Amniotic epithelial cell (primary cell): ENCODE measurements around the gene PLOD2.

Experiments used
- DNase-seq: peaks from one replicate; pipeline ENCODE4 v3.0.0-alpha.2; 2010; ENCODE audit warnings: low read depth

PLOD2 gene

DNA sequence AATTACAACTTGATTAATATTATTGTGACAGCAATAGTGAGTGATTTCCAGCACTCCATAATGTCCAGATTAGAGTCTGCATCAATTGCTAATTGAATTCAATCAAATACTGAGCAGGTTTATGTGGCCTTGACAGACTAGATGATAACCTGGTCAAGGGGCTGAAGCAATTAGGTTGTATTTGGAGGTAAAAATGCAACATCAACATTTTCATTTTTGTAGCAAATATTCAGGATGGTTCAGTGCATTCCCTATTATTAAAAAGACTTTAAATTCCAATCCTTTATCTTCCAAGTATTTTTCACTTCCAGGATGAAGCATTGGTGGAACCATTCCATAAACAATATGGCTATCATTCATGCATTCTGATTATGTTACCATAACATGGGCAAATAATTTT is 120.4 kb downstream of the PLOD2 start:
- no peak for DNase-seq

DNA sequence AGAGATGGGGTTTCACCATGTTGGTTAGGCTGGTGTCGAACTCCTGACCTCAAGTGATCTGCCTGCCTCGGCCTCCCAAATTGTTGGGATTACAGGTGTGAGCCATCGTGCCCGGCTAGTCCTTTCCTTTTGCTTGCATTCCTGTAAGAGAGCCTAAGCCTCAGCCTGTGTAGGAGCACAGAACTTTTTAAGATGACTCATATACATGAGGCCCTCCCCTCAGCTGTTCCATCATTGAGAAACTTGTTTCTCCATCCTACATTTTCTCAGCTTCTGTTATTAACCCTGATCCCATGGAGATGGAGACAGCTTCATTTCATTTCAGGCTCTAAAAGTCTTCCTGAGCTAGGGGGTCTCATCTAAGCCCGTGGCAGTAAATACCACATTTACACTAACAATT is 123.3 kb downstream of the PLOD2 start:
- peak; percentile 71 for DNase-seq

DNA sequence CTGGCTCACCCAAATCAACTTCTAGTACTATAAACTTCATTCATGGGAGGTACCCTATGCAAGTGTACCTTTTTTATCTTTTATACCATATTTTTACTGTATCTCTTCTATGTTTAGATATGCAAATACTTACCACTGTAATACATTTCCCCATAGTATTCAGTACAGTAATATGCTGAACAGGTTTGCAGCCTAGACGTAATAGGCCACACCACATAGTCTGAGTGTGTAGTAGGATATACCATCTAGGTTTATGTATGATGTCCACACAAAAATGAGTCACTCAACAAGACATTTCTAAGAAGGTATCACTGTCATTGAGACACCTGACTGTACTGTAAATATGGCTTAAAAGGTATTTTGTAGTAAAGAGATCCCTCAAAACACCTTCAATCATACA is 124.7 kb downstream of the PLOD2 start:
- DNase-seq = no peak

GRCh38 chr3:146035366-146035765 is 125.6 kb downstream of the PLOD2 start:
- DNase-seq = peak; percentile 88

GRCh38 chr3:146033950-146034349 is 127.0 kb downstream of the PLOD2 start:
- no peak for DNase-seq

GRCh38 chr3:146026547-146026946 is 134.4 kb downstream of the PLOD2 start:
- no peak for DNase-seq

GRCh38 chr3:146024260-146024659 is 136.7 kb downstream of the PLOD2 start:
- DNase-seq = no peak

- DNase-seq = no peak
Measured at GRCh38 chr3:146020969-146021368, 140.0 kb downstream of the PLOD2 start.

DNA sequence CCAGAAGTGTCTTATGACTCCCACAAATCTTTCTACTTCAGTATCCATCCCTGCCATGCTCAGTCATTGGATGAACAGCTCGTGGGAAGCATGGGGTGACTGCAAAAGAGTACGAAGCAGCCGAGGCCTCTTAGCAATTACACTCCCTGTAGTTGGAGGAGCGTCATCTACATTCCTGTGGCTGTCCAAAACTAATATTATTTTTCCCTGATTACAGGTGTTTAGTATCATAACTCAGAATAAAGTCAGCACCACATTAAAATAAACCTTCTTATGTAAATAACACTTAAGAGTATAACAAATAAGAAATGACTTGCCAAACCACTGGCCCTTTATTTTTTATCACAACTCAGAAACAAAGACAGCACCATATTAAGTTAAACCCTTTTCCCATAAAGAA is 141.5 kb downstream of the PLOD2 start:
- no peak for DNase-seq
